Measurements from ENCODE around the gene ALDH5A1.

DNA sequence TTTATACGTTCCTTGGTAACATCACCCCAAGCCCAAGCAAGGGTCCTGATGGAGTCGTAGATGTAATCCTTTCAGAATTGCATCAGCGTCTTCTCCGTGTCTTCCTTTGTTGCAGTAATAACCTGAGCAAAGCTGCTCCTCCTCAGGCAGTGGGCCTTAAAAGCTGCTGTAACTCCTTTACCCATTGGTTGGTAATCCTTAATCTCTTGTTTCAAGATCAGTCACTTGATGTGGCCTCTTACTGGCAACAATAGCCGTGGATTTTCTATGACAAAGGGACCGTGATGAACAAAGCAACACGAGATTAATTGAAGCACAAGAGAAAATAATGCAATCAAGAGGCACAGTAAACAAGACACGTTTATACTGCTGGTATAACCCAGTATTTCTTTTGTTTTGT, 44.6 kb downstream of the ALDH5A1 start:
- TF ChIP-seq, protein P1, sequence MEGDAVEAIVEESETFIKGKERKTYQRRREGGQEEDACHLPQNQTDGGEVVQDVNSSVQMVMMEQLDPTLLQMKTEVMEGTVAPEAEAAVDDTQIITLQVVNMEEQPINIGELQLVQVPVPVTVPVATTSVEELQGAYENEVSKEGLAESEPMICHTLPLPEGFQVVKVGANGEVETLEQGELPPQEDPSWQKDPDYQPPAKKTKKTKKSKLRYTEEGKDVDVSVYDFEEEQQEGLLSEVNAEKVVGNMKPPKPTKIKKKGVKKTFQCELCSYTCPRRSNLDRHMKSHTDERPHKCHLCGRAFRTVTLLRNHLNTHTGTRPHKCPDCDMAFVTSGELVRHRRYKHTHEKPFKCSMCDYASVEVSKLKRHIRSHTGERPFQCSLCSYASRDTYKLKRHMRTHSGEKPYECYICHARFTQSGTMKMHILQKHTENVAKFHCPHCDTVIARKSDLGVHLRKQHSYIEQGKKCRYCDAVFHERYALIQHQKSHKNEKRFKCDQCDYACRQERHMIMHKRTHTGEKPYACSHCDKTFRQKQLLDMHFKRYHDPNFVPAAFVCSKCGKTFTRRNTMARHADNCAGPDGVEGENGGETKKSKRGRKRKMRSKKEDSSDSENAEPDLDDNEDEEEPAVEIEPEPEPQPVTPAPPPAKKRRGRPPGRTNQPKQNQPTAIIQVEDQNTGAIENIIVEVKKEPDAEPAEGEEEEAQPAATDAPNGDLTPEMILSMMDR (IDR thresholded peaks at IDR 0.05) = no peak
- TF ChIP-seq POLR2A (IDR thresholded peaks at IDR 0.05) (no peak), EP300 (IDR thresholded peaks at IDR 0.05) (no peak)

All from sigmoid colon (tissue), 4 donors.